ENCODE data around the gene GPC3. TPM values are rescaled to one million over a fixed set of nuclear protein-coding genes. Genes with fewer than 3 reads are reported as not detected.
"Not testable (repeated sequence)": the region's sequence is repeated elsewhere in the genome, so short reads cannot be mapped to it uniquely, and the experiment has no call there.

GPC3 gene
- total RNA-seq, 4 donors from 2014 or later, result 1.2 to 13.3 (median 8.0) TPM

DNA sequence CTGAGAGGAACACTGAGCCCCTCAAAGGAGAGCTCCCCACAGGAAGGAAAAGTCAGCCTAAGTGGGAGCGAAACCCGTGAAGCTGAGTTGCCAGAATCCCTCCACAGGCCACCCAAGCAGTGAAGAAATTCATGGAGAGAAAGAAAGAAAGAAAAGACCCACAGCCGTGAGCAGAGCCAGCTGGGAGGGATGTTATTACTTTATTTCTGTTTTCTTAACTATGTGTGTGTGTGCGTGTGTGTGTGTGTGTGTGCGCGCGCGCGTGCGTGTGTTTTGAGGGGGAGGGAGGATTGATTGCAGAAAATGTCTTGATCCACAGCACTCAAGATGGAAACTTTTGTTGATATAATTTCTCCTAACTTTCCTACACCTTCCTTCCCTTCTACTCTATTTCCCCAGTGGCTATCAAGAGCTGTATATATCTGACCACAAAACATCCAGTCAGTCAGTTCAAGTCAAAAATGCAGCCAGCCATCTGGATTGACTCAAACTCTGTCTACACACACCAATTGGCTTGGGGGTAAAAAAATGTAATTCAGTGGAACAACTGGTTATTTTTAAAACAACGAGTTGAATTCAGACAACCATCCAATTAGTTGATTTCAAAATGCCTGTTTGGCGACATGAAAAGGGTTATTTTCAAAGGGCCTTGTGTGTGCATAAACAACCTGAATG, 13.8 kb upstream of the GPC3 start:
- TF ChIP-seq, protein P1, sequence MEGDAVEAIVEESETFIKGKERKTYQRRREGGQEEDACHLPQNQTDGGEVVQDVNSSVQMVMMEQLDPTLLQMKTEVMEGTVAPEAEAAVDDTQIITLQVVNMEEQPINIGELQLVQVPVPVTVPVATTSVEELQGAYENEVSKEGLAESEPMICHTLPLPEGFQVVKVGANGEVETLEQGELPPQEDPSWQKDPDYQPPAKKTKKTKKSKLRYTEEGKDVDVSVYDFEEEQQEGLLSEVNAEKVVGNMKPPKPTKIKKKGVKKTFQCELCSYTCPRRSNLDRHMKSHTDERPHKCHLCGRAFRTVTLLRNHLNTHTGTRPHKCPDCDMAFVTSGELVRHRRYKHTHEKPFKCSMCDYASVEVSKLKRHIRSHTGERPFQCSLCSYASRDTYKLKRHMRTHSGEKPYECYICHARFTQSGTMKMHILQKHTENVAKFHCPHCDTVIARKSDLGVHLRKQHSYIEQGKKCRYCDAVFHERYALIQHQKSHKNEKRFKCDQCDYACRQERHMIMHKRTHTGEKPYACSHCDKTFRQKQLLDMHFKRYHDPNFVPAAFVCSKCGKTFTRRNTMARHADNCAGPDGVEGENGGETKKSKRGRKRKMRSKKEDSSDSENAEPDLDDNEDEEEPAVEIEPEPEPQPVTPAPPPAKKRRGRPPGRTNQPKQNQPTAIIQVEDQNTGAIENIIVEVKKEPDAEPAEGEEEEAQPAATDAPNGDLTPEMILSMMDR (IDR thresholded peaks at IDR 0.05), result no peak
- no peak for TF ChIP-seq POLR2A (IDR thresholded peaks at IDR 0.05; ENCODE audit: low read depth)
- TF ChIP-seq POLR2AphosphoS5 (IDR thresholded peaks at IDR 0.05), result no peak
- TF ChIP-seq EP300 (IDR thresholded peaks at IDR 0.05), result no peak
- intact Hi-C loops (cut with DNase I), result no loop called here
- 57% methylated on average over 12 of the region's 12 CpGs for WGBS
- no peak for DNase-seq (ENCODE audit: extremely low spot score)
- Histone ChIP-seq H3K4me3 (no peak overlapping the region), H3K9me3 (no peaks in the 10 kb centered on the region), H3K27ac (replicated peaks in 1 of 4) (no peak overlapping the region), H3K4me1 (peaks cover 0 to 2% (median under 1%) of the 10 kb centered on the region in 4 donors), H3K36me3 (no peaks in the 10 kb centered on the region), H3K27me3 (no peaks in the 10 kb centered on the region)

DNA sequence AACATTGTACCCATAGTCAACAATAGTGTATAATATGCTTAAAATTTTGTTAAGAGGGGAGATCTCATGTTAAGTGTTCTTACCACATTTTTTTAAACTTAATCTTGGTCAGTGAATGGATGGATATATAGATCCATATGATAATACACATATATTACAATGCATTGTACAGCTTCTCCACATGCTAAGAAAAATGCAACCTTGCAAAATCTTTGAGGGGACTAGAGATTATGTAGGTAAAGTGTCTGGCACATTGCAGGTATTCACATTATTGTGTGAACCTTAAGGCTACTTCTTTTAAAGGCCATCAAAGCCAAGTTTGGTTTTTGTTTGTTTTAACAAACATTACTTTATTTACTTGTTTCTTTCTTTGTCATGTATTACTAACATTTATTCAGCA, 10.4 kb upstream of the GPC3 start:
- Histone ChIP-seq H3K27ac (replicated peaks in 1 of 4) (no peak overlapping the region), H3K4me3 (no peak overlapping the region), H3K36me3 (no peaks in the 10 kb centered on the region), H3K4me1 (no peaks in the 10 kb centered on the region), H3K27me3 (no peaks in the 10 kb centered on the region), H3K9me3 (no peaks in the 10 kb centered on the region)
- intact Hi-C loops (cut with DNase I), result no loop called here
- no peak for DNase-seq (ENCODE audit: extremely low spot score)
- TF ChIP-seq, protein P1 (IDR thresholded peaks at IDR 0.05), result no peak
- TF ChIP-seq POLR2AphosphoS5 (IDR thresholded peaks at IDR 0.05) (no peak), POLR2A (IDR thresholded peaks at IDR 0.05; ENCODE audit: low read depth) (no peak), EP300 (IDR thresholded peaks at IDR 0.05) (no peak)

DNA sequence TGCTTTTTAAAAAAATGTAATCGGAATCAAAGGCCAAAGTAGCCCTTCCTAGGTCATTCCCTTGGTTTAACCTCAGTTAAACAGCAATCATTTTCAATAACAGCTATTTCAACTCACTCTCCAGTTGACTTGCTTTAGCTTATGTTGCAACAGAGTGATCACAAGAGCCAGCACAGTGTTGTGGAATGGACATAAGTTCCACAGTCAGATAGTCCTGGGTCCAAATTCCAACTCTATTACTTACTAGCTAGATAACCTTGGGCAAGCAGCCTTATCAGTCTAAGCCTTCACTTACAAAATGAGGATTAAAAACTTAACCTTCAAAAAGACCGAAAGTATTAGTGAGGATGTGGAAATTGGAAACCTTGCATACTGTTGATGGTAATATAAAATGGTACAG, 9.2 kb upstream of the GPC3 start:
- WGBS, result 73% methylated on average over 2 of the region's 2 CpGs
- H3K4me1 ChIP-seq, result no peaks in the 10 kb centered on the region
- H3K27me3 ChIP-seq, result no peaks in the 10 kb centered on the region
- TF ChIP-seq, protein P1 (IDR thresholded peaks at IDR 0.05), result no peak
- TF ChIP-seq EP300 (IDR thresholded peaks at IDR 0.05) (no peak), POLR2A (IDR thresholded peaks at IDR 0.05; ENCODE audit: low read depth) (no peak), POLR2AphosphoS5 (IDR thresholded peaks at IDR 0.05) (no peak)
- H3K36me3 ChIP-seq, result no peaks in the 10 kb centered on the region
- no peak overlapping the region for H3K27ac ChIP-seq (replicated peaks in 1 of 4)
- intact Hi-C loops (cut with DNase I), result no loop called here
- H3K9me3 ChIP-seq, result no peaks in the 10 kb centered on the region
- H3K4me3 ChIP-seq, result no peak overlapping the region
- no peak for DNase-seq (ENCODE audit: extremely low spot score)

DNA sequence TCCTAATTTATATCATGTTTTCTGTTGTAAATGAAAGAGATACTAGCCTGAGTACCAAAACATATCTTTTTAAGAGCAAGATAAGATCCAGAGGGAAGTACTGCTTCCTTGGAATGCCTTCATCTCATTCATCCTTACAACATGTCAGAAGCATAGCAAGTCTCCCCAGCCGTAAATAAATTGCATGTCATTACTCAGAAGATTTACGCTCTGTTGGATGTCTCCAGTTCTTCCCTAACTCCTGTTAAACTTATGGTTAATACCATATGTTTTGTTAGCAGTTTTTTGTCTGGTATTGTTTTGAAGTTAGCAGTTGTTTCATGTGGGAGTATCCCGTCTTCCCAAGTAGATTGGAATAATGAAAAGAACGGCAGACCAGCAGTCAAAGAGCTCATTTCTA, 7.5 kb upstream of the GPC3 start:
- H3K4me1 ChIP-seq, result no peaks in the 10 kb centered on the region
- no peak overlapping the region for H3K4me3 ChIP-seq
- H3K36me3 ChIP-seq, result no peaks in the 10 kb centered on the region
- H3K27ac ChIP-seq (replicated peaks in 1 of 4), result no peak overlapping the region
- TF ChIP-seq POLR2A (IDR thresholded peaks at IDR 0.05; ENCODE audit: low read depth), result no peak
- WGBS, result 67% methylated on average over 4 of the region's 4 CpGs
- DNase-seq (ENCODE audit: extremely low spot score), result no peak
- no peaks in the 10 kb centered on the region for H3K9me3 ChIP-seq
- intact Hi-C loops (cut with DNase I), result no loop called here
- H3K27me3 ChIP-seq, result no peaks in the 10 kb centered on the region

DNA sequence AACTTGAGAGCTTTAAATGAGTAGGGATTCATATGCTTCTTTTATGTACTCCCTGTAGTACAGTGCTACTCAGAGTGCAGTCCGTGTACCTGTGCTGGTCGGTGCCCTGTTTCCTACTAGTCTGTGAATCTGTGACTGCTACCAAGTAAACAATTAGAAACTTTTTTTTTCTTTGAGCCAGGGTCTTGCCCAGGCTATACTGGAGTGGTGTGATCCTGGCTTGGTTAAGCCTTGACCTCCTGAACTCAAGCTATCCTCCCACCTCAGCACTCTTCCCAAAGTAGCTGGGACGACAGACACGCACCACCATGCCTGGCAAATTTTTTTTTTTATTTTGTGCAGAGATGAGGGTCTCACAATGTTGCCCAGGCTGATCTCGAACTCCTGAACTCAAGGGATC, 6.4 kb upstream of the GPC3 start:
- H3K27ac ChIP-seq (replicated peaks in 1 of 4), result no peak overlapping the region
- no peak for DNase-seq (ENCODE audit: extremely low spot score)
- H3K27me3 ChIP-seq, result no peaks in the 10 kb centered on the region
- WGBS, result 61% methylated on average over 5 of the region's 5 CpGs
- H3K9me3 ChIP-seq, result no peaks in the 10 kb centered on the region
- intact Hi-C loops (cut with DNase I), result no loop called here
- no peaks in the 10 kb centered on the region for H3K36me3 ChIP-seq
- no peak overlapping the region for H3K4me3 ChIP-seq
- TF ChIP-seq POLR2A (IDR thresholded peaks at IDR 0.05; ENCODE audit: low read depth) (no peak), POLR2AphosphoS5 (IDR thresholded peaks at IDR 0.05) (no peak), EP300 (IDR thresholded peaks at IDR 0.05) (no peak)
- TF ChIP-seq, protein P1 (IDR thresholded peaks at IDR 0.05), result no peak
- H3K4me1 ChIP-seq, result no peaks in the 10 kb centered on the region

DNA sequence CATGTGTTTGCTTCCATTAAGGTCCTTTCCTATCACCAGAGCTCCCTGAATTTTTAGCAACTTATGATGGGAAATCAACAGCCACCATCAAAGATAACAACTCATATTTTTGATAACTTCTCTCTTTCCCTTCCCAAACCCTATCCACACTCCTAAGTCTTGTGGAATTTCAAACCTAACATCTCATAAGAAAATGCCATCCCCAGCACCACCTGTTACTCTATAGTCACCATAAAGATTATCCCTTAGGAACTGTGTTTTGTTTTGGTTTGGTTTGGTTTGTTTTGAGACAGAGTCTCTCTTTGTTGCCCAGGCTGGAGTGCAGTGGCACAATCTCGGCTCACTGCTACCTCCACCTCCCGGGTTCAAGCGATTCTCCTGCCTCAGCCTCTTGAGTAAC, 5.7 kb upstream of the GPC3 start:
- H3K4me3 ChIP-seq; H3K9me3 ChIP-seq; H3K4me1 ChIP-seq; intact Hi-C loops (cut with DNase I); H3K27me3 ChIP-seq; DNase-seq (ENCODE audit: extremely low spot score); H3K36me3 ChIP-seq; H3K27ac ChIP-seq (replicated peaks in 1 of 4): not testable (repeated sequence)
- 96% methylated on average over 3 of the region's 3 CpGs for WGBS

All from esophagus muscularis mucosa (tissue), 4 donors.